Measurements from ENCODE around the gene GFRA1.
A peak's percentile ranks its signal among the peaks of the same experiment; 100 is the strongest.

Gene GFRA1

GRCh38 chr10:116132780-116133399 lies 140.1 kb downstream of the GFRA1 start:
- peak in 3 of 56 donors; percentile 6 to 9 (median 6) for DNase-seq

GRCh38 chr10:116130006-116130405 lies 143.0 kb downstream of the GFRA1 start:
- no peak for DNase-seq

GRCh38 chr10:116126954-116127695 lies 145.9 kb downstream of the GFRA1 start:
- DNase-seq: no peak

- DNase-seq: no peak
These were observed 146.8 kb downstream of the GFRA1 start for GRCh38 chr10:116126239-116126638.

- no peak for DNase-seq
These were observed 147.8 kb downstream of the GFRA1 start for GRCh38 chr10:116125180-116125579.

- DNase-seq: no peak
These were observed 148.2 kb downstream of the GFRA1 start for GRCh38 chr10:116124777-116125176.

GRCh38 chr10:116122664-116123063 lies 150.3 kb downstream of the GFRA1 start:
- no peak for DNase-seq

- DNase-seq: no peak
These were observed 151.1 kb downstream of the GFRA1 start for GRCh38 chr10:116121640-116122525.

GRCh38 chr10:116120688-116121455 lies 152.1 kb downstream of the GFRA1 start:
- DNase-seq: no peak

GRCh38 chr10:116118847-116119246 lies 154.2 kb downstream of the GFRA1 start:
- DNase-seq: no peak

- no peak for DNase-seq
These were observed 157.2 kb downstream of the GFRA1 start for GRCh38 chr10:116115797-116116196.

- no peak for DNase-seq
These were observed 157.9 kb downstream of the GFRA1 start for GRCh38 chr10:116115036-116115641.

GRCh38 chr10:116113721-116114501 lies 159.1 kb downstream of the GFRA1 start:
- peak in 31 of 56 donors; percentile 6 to 77 (median 42) for DNase-seq

GRCh38 chr10:116112232-116113231 lies 160.5 kb downstream of the GFRA1 start:
- DNase-seq: peak in 9 of 56 donors; percentile 6 to 32 (median 18)

- DNase-seq: no peak
These were observed 161.4 kb downstream of the GFRA1 start for GRCh38 chr10:116111483-116112095.

- DNase-seq: no peak
These were observed 162.3 kb downstream of the GFRA1 start for GRCh38 chr10:116110736-116111135.

GRCh38 chr10:116109881-116110280 lies 163.1 kb downstream of the GFRA1 start:
- no peak for DNase-seq

GRCh38 chr10:116109481-116109880 lies 163.5 kb downstream of the GFRA1 start:
- no peak for DNase-seq
